UCSD-AML1 (cell line): ENCODE data around the gene GIMAP2.
"Not testable (repeated sequence)": the region's sequence is repeated elsewhere in the genome, so short reads cannot be mapped to it uniquely, and the experiment has no call there.

Experiments
- DNase-seq: peaks from one replicate; lab custom pipeline; 2025; ENCODE audit not compliant: unreplicated experiment; lab: John Stamatoyannopoulos, UW

The GIMAP2 gene

GRCh38 chr7:150676276-150676675 is 9.2 kb upstream of the GIMAP2 start:
- not testable (repeated sequence) for DNase-seq

DNA sequence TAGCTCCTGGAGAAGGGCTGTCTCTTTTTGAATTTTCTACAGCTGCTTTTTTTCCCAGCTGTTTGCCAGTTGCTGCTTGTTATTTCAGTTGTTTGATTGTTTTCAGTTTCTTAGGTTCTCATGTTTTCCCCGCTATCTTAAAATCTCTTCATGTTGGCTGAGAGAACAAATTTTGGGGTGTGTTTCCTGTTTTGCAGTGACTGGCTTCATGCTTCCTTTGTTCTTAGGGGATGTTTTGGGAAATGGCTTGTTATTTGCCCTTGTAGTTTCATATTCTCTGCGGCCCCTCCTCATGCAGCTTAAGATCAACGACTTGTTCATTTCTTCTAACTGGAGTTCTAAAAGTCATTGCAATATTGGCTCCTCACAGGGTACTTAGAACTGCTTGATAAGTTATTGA is 8.7 kb upstream of the GIMAP2 start:
- DNase-seq = not testable (repeated sequence)

GRCh38 chr7:150678601-150679000 is 6.9 kb upstream of the GIMAP2 start:
- DNase-seq = not testable (repeated sequence)

- DNase-seq = not testable (repeated sequence)
These were observed 5.1 kb upstream of the GIMAP2 start for GRCh38 chr7:150680364-150680763.

- DNase-seq = no peak
These were observed 625 bp downstream of the GIMAP2 start for GRCh38 chr7:150686030-150686631.

- DNase-seq = no peak
These were observed 3.1 kb downstream of the GIMAP2 start for GRCh38 chr7:150688630-150689029.

- no peak for DNase-seq
These were observed 10.1 kb downstream of the GIMAP2 start for GRCh38 chr7:150695654-150696053.

GRCh38 chr7:150703209-150703608 is 17.7 kb downstream of the GIMAP2 start:
- no peak for DNase-seq

GRCh38 chr7:150715293-150715692 is 29.8 kb downstream of the GIMAP2 start:
- no peak for DNase-seq

DNA sequence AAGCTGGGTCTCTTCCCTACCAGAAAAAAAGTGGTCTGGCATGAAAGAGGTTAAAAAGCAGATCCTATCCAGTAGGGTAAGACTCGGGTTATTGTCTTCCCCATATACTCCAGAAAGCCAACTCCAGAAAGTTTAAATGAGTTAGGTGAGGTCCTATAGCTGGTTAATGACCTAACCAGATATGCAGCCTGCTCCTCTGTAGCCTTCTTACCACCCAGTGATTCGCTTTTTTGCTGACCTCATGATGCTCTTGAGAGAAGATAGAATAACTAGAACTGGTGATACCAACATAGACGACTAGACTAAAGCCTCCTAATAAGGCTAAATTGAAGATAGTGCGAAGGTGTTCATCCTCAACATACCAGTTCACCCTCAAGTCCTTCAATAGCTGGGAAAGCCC is 30.2 kb downstream of the GIMAP2 start:
- DNase-seq = no peak

GRCh38 chr7:150716368-150716767 is 30.9 kb downstream of the GIMAP2 start, which contains the start of gene GIMAP1:
GIMAP1 (plus strand) TSS chr7:150716613; CDS start chr7:150719048, 2,435 bp downstream.
- DNase-seq = peak; percentile 40

DNA sequence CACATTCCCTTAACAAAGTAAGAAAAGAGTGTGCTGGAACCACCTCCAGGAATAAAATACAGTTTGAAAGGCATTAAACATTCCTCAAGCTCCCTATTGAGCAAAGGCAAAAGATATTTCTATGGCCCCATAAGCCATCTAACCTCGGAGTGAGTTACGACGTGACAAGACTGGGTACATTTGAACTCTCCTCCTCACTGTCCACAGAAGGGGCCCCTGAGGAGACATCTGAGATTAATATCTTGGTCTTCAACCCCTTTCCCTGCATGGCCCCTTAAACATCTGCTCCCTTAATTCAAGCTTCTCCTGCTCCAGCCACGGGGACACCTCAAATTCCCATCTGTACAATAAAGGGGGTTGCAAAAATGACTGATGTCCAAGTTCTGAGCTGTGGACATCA is 31.4 kb downstream of the GIMAP2 start:
- DNase-seq = no peak

GRCh38 chr7:150717814-150718420 is 32.4 kb downstream of the GIMAP2 start:
- no peak for DNase-seq

DNA sequence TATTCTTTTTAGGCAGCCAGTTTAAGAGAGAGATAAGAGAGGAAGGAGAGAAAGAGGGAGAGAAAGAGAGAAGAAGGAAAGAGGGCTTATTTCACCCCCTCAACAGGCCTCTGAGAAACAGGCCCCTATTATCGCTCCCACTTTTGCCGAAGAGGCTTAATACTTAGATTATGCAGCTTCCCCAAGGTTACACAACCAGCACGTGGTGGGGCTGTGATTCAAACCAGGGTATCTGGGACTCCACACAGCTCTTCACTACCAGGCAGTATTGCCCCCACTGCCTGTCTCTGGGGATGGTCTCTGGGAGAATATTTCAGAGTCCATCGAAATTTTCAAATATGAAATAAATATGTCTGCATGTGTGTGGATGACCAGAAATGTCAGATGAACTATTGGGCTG is 33.9 kb downstream of the GIMAP2 start:
- no peak for DNase-seq

- no peak for DNase-seq
These were observed 34.7 kb downstream of the GIMAP2 start for GRCh38 chr7:150719960-150720891.

GRCh38 chr7:150721970-150722373 is 36.5 kb downstream of the GIMAP2 start:
- no peak for DNase-seq

DNA sequence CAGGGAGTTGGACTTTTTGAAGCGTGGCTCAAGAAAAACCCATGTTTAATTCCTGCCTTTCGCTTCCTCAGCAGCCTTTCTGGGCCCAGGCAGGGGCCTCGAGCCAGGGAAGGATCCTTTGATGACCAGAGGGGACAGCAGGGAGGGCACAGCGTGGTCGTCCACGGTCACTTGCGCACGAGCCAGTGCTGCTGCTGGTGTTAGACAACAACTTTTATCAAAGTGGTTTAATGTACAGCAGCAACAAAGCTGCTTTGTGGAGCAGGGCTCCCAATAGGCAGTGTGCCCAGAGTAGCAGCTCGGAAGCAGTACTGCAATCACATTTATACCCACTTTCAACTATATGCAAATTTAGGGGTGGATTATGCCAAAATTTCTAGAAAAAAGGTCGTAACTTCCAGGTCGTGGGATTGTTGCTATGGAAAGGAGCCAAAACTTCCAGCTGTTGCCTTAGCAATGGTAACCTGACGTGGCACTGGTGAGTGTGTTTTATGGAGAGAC is 37.0 kb downstream of the GIMAP2 start:
- no peak for DNase-seq

- DNase-seq = no peak
These were observed 38.0 kb downstream of the GIMAP2 start for GRCh38 chr7:150723467-150723866.

- no peak for DNase-seq
These were observed 41.9 kb downstream of the GIMAP2 start for GRCh38 chr7:150727381-150727780.

DNA sequence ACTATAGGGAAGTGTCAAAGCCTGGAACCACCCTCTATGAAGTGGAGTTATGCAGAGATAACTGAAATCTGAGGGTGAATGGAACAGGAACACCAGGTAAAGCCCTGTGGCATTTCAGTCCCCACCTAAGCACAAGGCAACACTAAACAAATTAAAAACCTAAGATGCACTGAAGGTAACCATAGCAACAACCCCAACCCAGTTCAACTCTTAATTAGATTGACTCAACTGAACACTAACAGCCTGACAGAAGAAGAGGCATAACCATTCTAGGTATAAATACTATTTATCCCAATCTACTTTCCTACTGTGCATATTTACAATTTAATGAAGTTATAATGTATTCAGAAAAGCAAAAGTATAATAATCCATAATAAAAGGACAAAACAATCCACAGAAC is 42.5 kb downstream of the GIMAP2 start:
- no peak for DNase-seq

GRCh38 chr7:150728609-150729008 is 43.1 kb downstream of the GIMAP2 start:
- DNase-seq = no peak

DNA sequence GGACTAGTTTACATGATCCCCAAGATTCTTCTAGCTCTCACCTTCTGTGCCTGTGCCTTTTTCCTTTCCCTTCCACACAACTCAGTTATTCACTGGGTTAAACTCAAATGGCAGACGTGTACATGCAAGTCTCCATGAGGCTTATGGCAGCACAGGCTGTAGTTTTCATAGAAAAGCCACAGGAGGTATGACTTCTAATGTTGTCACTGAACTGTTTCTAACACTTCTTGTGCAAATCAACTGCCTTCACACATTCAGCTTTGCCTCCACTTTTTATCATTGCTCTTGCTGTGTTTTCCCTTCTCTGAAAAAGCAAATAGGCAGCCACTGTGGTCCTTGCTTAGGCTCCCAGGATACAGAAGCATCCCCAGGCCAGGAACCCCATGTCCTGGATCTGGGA is 46.4 kb downstream of the GIMAP2 start:
- no peak for DNase-seq
